HG02610 (cell line): ENCODE measurements around the gene TAF4.

Experiments used
- ATAC-seq: cut with Tn5 transposase; IDR thresholded peaks from one replicate; pipeline ENCODE4 v1.9.1; 2021; ENCODE audit warnings: mild to moderate bottlenecking, moderate library complexity; ENCODE audit not compliant: unreplicated experiment

The TAF4 gene

DNA sequence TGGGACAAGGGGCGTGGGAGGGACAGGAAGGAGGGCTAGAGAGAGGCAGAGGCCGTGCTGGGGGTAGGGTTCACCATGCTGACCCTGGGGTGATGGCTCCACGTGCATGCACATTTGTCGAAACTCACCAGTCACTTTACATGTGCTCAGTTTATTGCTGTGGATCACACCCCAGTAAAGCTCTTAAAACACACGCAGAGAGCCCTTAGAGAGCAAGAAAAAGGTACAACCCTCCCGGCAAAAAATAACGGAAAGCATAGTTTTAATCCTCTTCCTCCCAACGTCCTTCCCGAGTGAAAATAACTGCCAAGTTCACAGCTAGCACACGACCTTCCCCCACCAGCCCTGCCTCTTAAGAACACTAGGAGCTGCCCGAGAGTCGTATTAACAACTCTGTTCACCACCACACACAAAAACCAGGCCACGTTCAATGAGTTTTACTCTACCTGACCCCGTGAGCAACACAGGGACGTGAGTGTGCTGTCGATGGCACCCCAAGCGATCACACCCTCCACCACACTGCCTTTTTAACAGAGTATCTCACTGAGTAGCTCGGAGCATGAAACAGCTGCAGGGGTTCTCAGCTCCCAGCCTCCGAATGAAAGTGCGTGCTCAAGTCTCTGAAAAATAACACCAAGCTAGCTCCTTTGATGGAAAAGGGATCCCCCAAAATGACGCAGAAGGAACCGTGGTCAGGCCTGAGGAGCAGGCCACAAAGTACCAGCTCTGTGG is 39.7 kb downstream of the TAF4 start:
- ATAC-seq, result no peak

DNA sequence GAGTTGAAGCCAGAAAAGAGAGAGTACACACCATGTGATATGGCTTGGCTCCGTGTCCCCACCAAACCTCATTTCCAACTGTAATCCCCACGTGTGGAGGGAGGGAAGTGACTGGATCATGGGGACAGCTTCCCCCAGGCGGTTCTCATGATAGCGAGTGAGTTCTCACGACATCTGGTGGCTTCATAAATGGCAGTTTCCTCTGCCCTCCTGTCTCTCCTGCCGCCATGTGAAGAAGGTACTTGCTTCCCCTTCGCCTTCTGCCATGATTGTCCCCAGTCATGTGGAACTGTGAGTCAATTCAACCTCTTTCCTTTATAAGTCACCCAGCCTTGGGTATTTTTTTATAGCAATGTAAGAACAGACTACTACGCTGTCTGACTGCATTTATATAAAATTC is 40.3 kb downstream of the TAF4 start:
- ATAC-seq, result no peak

DNA sequence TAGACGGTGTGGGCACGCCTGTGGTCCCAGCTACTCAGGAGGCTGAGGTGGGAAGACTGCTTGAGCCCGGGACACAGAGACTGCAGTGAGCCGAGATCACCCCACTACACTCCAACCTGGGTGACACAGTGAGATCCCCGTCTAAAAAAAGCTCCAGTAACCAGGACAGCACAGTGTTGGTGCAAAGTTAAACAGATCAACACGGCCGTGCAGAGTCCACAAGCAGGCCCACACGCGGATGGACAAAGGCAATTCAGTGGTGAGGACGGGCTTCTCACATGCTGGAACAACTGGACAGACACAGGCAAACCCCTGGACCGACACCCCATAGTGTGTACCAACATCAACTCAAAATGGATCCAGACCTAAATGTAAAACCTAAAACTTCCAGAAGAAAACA is 41.7 kb downstream of the TAF4 start:
- ATAC-seq, result no peak

DNA sequence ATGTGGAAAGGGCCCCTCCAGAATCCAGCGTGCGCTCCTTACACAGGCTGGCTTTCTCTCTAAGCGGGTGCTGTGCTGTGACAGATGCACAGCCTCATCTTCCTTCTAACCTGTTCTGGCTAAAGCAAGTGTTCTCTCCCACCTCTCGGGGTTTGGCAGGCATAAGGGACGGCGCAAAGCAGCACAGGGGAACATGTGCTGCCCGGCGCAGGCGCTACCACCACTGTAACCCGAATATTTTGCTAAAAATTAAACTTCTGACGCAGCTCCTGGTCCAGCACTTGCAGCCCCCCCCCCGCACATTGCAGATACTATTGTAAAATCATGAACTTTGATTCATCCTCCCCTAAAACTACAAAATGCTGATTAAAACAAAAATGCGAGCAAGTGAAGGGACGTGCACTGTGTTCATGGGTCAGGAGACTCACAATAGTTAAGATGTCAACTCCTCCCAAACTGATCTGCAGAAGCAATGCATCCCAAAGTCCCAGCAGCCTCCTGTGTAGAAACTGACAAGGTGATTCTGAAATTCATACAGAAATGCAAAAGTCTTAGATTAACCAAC is 43.0 kb downstream of the TAF4 start:
- no peak for ATAC-seq

- no peak for ATAC-seq
Observed at GRCh38 chr20:62021793-62022385, 43.8 kb downstream of the TAF4 start.

GRCh38 chr20:62020935-62021701 is 44.6 kb downstream of the TAF4 start:
- no peak for ATAC-seq

- ATAC-seq, result no peak
Observed at GRCh38 chr20:62019881-62020492, 45.7 kb downstream of the TAF4 start.

DNA sequence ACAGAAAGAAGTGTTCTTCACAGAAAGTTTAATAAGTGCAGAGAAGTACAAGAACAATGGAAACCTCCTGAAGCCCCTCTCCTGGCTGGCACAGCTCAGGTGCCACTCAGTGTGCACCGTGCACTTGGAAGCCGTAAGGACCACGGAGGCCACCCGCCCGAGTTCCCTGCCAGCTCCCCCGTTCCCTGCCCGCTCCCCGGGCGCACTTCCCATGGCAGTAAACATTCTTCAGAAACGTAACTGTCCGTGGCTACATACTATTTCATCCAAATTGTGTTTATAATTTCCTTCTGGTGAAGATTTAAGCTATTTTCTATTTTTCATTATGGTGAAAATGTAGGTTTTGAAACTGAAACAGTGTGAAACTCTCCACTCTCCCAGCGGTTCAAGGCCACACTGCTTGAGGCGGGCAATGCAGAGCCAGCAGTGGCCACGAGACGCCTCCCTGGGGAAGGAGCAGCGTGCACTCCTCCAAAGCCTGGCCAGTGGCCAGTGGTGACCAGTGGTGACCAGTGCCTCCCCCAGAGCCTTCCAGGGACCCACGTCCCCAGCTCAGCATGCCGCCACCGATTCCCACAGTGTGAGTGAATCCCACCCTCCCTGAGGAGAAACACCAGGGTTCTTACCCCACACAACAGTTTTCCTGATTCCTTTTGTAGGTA is 46.4 kb downstream of the TAF4 start:
- no peak for ATAC-seq

DNA sequence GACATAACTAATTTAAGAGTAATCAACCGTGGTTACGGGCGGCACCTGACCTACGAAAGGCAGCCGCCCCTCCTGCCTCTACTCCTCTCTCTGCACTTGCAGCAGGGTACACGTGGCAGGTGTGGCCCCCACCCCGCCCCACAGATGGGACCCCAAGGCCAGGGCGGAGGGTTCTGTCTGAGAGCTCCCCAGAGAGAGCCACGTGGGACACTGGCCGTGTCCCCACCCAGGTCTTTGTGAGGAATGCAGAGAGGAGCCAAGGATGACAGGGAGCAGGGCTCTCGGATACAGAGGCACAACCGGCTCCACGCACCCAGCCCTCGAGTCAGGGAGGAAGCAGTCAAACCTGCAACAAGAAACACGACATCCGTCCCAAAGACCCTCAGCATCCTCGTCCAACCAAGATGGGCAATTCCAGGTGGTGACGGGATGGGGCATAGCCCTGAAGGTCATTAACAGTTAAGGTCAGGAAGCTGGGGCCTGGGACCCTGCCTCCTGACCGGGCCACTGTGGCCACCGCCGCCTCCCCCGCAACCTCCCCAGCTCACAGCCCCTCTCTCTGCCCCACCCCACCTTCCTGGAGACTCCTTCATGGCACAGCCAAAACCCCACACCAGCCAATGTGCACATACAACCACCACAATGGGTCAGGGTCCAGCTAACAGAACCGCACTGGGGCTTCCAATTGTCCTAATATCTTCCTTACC is 47.1 kb downstream of the TAF4 start:
- ATAC-seq, result no peak

DNA sequence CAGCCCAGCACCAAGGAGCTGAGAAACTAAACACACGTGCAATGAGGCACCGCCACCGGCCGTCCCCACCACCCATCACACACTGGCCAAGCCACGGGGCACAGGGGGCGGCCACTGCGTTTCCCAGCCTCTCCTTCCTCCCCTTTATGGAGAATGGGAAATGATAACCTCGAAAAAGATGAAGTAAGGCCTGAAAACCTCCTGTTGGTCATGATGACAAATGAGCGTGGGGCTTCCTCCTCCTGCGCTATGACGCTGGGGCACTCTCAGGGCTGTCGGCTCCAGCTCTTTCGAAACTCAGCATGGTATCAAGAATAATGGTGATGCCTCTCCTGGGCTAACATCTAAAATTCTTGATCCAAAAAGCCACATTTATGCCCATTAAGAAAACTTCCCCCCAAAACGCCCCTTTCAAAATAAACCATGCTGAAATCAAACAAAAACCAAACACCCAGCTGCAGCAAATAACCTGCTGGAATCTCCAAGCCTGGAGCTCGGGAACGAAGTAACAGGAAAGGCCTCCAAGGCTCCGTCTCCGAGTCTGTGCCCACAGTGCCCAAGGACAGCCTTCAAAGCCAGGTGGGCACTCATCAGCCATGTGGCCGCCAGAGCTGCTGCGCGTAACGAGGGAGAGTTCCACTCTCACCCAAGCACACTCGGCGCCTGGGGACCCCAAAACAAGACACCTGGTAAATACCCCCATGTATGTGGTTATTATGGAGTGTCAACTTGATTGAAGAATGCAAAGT is 50.0 kb downstream of the TAF4 start:
- no peak for ATAC-seq

DNA sequence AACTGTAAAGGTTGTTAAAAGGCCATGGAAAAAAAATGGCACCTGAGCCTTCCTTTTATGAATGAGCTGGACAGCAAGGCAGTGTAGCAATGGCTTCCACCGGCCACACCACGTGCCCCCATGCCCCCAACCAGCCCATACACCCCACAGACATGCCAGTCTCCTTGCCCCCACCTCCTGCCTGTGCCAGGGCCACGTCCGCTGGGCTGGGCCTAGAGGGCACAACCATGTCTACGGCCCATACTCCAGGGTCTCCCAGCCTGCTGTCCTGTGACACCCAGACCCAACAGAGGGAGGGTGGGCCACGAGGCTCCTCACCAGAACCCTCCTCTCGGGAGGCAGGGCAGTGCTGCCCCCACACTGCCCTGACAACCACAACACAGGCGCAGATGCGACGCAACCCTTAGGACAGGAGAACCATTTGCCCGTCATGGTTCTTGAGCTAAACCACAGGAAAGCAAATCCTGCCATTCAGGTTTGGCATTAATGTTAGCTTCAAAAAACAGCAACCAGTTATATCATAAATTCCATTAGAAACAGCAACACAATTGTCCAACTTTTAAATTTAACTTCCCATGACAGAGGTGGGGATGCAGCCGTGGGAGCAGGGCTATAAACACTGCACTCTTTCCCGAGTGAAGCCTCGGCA is 50.7 kb downstream of the TAF4 start:
- no peak for ATAC-seq

- no peak for ATAC-seq
Observed at GRCh38 chr20:62014488-62014775, 51.2 kb downstream of the TAF4 start.

GRCh38 chr20:62012631-62013030 is 53.0 kb downstream of the TAF4 start:
- ATAC-seq, result no peak

DNA sequence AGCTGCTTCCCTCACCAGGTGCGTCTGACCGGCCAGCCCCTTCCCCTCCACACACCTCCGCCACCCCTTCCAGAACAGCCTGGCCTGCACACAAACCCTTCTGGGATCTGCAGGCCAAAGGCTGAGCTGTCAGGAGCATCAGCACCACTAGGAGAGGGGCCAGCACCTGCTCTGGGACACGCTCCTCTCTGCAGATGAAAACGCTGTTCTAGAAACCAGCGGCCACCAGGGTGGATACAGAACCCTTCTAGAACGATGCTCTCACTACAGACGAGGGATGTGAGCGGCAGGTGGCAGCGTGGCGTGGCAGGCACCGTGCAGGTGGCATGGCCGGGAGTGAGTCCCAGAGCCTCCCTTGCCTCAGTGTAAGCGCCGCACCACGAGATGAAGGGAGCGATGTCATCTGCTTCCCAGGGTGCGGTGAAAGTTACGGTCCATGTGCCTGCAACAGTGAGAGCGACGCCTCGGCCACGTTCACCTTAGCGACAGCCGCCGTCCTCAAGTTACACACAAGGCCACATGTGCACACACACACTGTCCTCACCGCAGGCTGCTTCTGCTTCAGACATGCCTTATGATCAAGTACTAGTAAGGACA is 53.6 kb downstream of the TAF4 start:
- ATAC-seq, result no peak

DNA sequence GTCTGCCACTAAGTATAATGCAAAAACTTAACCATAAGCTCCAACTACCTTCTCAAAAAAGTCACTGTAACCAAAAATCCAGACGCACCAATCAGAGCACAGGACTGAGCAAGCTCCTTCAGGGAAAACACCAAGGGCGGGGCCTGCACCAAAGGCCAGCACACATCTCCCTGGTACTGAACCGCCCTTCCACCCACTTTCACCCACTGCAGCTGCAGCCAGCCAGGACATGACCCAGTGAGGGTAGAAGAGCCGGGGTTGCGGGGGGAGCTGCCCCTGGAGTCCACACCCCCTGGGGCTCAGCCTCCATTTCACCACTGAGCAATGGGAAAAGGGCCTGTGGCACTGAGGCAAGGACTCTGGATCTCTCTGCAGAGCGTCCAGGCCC is 54.3 kb downstream of the TAF4 start:
- ATAC-seq, result no peak

DNA sequence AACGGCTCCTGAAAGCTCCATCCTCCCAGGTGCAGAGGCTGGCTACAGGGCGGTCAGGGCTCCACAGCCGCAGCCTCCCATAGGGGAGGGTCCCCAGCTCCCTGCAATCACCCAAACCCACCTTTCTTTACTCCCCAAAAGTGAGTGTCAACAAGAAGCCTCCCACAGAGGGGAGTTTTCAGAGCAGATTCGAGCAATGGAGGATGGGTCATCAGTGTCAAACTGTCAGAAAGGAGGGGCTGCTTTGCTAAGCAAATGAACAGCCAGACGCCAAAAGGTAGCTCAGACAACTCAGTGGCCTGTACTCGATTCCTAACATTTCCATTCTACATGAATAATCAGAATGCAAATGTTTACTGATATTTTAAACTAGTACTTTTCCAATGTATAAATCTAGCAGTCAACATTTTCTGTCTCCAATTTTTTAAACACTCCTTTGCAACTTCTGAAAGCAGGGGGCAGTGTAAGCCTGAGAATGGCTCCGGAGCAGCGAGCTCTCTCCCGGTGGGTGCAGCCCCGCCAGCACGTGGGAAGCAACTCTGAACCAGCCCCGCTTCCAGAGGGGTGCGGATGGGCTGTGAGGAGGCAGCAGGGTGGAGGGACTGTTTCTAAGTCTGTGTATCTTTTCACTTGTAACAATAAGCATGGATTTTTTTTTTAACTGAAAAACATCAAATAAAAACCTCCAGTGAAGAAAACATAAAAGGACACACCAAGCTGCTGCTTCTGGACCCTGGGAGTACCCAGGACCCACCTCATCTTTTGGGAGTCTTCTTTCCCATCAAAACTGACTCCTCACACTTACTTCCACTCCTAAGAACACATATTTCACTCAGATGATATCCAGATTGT is 54.9 kb downstream of the TAF4 start:
- no peak for ATAC-seq

GRCh38 chr20:62009869-62010445 is 55.7 kb downstream of the TAF4 start:
- ATAC-seq, result no peak

- no peak for ATAC-seq
Observed at GRCh38 chr20:62009322-62009721, 56.4 kb downstream of the TAF4 start.
